Activated CD8-positive, alpha-beta T cell treated with anti-CD3 and anti-CD28 coated beads, Interleukin-2, amount 10 ng/mL, durations not matched to agents 7 days and 5 days (primary cell): ENCODE data around the gene MNX1. TPM values are rescaled to one million over a fixed set of nuclear protein-coding genes. Genes with fewer than 3 reads are reported as not detected.
A peak's percentile ranks its signal among the peaks of the same experiment; 100 is the strongest.

ENCODE experiments used
- ATAC-seq: fragments of 150-1000 bp; cut with Tn5 transposase; one replicate; pipeline ENCODE4 v1.10.0; 2021; ENCODE audit warnings: moderate library complexity
- CTCF ChIA-PET: fragments of 350-600 bp; sonication (Branson Sonifier 250); formaldehyde crosslinking; loops from one replicate; lab custom pipeline; 2021; ENCODE audit warnings: antibody characterized with exemption; lab: Charles Lee
- POLR2A ChIA-PET: fragments of 350-600 bp; sonication (Branson Sonifier 250); formaldehyde crosslinking; loops from one replicate; lab custom pipeline; 2021; ENCODE audit warnings: antibody characterized with exemption; lab: Charles Lee
- DNase-seq: peaks from one replicate; pipeline ENCODE4 v3.0.0-alpha.2; 2020
- H3K27ac Mint-ChIP-seq: one replicate; pipeline ENCODE4 v1.8.0; 2021; ENCODE audit warnings: mild to moderate bottlenecking, mixed read lengths
- H3K27me3 Mint-ChIP-seq: one replicate; pipeline ENCODE4 v1.8.0; 2021; ENCODE audit warnings: low read depth, mixed read lengths
- H3K36me3 Mint-ChIP-seq: one replicate; pipeline ENCODE4 v1.8.0; 2021; ENCODE audit warnings: low read depth, mixed read lengths
- H3K4me1 Mint-ChIP-seq: one replicate; pipeline ENCODE4 v1.8.0; 2021; ENCODE audit warnings: low read depth, mixed read lengths
- H3K4me3 Mint-ChIP-seq: one replicate; pipeline ENCODE4 v1.8.0; 2021; ENCODE audit warnings: mild to moderate bottlenecking, mixed read lengths
- H3K9me3 Mint-ChIP-seq: one replicate; pipeline ENCODE4 v1.8.0; 2022; ENCODE audit warnings: mixed read lengths; ENCODE audit not compliant: insufficient read depth
- total RNA-seq, 2 experiments: library from RNA; stranded (reverse); gene quantifications; one replicate each; pipeline ENCODE4 v1.2.3, GENCODE V29; 2021

MNX1 gene
- total RNA-seq, 2 experiments from 2014 or later, result not detected

GRCh38 chr7:157028199-157028903 is 17.9 kb upstream of the MNX1 start:
- DNase-seq, result no peak
- no peaks in the 10 kb centered on the region for H3K36me3 Mint-ChIP-seq
- H3K4me3 Mint-ChIP-seq, result no peak overlapping the region
- ChIA-PET CTCF (no interaction called here), POLR2A (no interaction called here)
- ATAC-seq, result no peak
- peaks cover 58% of the 10 kb centered on the region for H3K27me3 Mint-ChIP-seq
- no peak overlapping the region for H3K27ac Mint-ChIP-seq
- H3K4me1 Mint-ChIP-seq, result no peaks in the 10 kb centered on the region
- no peaks in the 10 kb centered on the region for H3K9me3 Mint-ChIP-seq

GRCh38 chr7:157027568-157028198 is 17.2 kb upstream of the MNX1 start:
- CTCF ChIA-PET, result no interaction called here
- no peaks in the 10 kb centered on the region for H3K36me3 Mint-ChIP-seq
- H3K4me1 Mint-ChIP-seq, result no peaks in the 10 kb centered on the region
- H3K9me3 Mint-ChIP-seq, result no peaks in the 10 kb centered on the region
- DNase-seq (no peak), ATAC-seq (no peak)
- H3K27ac Mint-ChIP-seq, result no peak overlapping the region
- H3K4me3 Mint-ChIP-seq, result no peak overlapping the region
- POLR2A ChIA-PET, result no interaction called here
- peaks cover 65% of the 10 kb centered on the region for H3K27me3 Mint-ChIP-seq

GRCh38 chr7:157024716-157025115 is 14.3 kb upstream of the MNX1 start:
- no peak overlapping the region for H3K4me3 Mint-ChIP-seq
- ATAC-seq, result no peak

GRCh38 chr7:157023589-157023905 is 13.1 kb upstream of the MNX1 start:
- CTCF ChIA-PET, result no interaction called here
- DNase-seq (no peak), ATAC-seq (no peak)
- POLR2A ChIA-PET, result no interaction called here
- no peaks in the 10 kb centered on the region for H3K9me3 Mint-ChIP-seq
- H3K27ac Mint-ChIP-seq, result no peak overlapping the region
- no peaks in the 10 kb centered on the region for H3K36me3 Mint-ChIP-seq
- H3K4me1 Mint-ChIP-seq, result peaks cover 5% of the 10 kb centered on the region
- H3K27me3 Mint-ChIP-seq, result peaks cover 77% of the 10 kb centered on the region
- no peak overlapping the region for H3K4me3 Mint-ChIP-seq

More at GRCh38 chr7:157024716-157025115, 14.3 kb upstream of the MNX1 start:
- peaks cover 73% of the 10 kb centered on the region for H3K27me3 Mint-ChIP-seq
- no peaks in the 10 kb centered on the region for H3K4me1 Mint-ChIP-seq
- CTCF ChIA-PET, result no interaction called here
- POLR2A ChIA-PET, result no interaction called here
- no peak overlapping the region for H3K27ac Mint-ChIP-seq
- DNase-seq, result no peak
- no peaks in the 10 kb centered on the region for H3K36me3 Mint-ChIP-seq
- no peaks in the 10 kb centered on the region for H3K9me3 Mint-ChIP-seq

- DNase-seq (no peak), ATAC-seq (no peak)
- CTCF ChIA-PET, result no interaction called here
- POLR2A ChIA-PET, result no interaction called here
- H3K9me3 Mint-ChIP-seq, result no peaks in the 10 kb centered on the region
- H3K4me1 Mint-ChIP-seq, result peaks cover 7% of the 10 kb centered on the region
- no peaks in the 10 kb centered on the region for H3K36me3 Mint-ChIP-seq
- H3K27ac Mint-ChIP-seq, result no peak overlapping the region
- H3K27me3 Mint-ChIP-seq, result peaks cover 77% of the 10 kb centered on the region
- H3K4me3 Mint-ChIP-seq, result no peak overlapping the region
These were observed 12.5 kb upstream of the MNX1 start for GRCh38 chr7:157022681-157023588.

GRCh38 chr7:157021871-157022680 is 11.6 kb upstream of the MNX1 start:
- Mint-ChIP-seq H3K4me1 (peaks cover 7% of the 10 kb centered on the region), H3K9me3 (no peaks in the 10 kb centered on the region), H3K27me3 (peaks cover 78% of the 10 kb centered on the region), H3K36me3 (no peaks in the 10 kb centered on the region), H3K27ac (no peak overlapping the region), H3K4me3 (no peak overlapping the region)
- no peak for DNase-seq
- POLR2A ChIA-PET, result no interaction called here
- no peak for ATAC-seq
- CTCF ChIA-PET, result no interaction called here

GRCh38 chr7:157021071-157021870 is 10.8 kb upstream of the MNX1 start:
- ATAC-seq (peak; percentile 34), DNase-seq (no peak)
- POLR2A ChIA-PET, result no interaction called here
- H3K27me3 Mint-ChIP-seq, result peaks cover 77% of the 10 kb centered on the region
- CTCF ChIA-PET, result no interaction called here
- H3K27ac Mint-ChIP-seq, result no peak overlapping the region
- no peak overlapping the region for H3K4me3 Mint-ChIP-seq
- H3K36me3 Mint-ChIP-seq, result no peaks in the 10 kb centered on the region
- H3K4me1 Mint-ChIP-seq, result peaks cover 13% of the 10 kb centered on the region
- no peaks in the 10 kb centered on the region for H3K9me3 Mint-ChIP-seq

GRCh38 chr7:157020514-157021070 is 10.1 kb upstream of the MNX1 start:
- Mint-ChIP-seq H3K4me3 (no peak overlapping the region), H3K9me3 (no peaks in the 10 kb centered on the region), H3K4me1 (peaks cover 19% of the 10 kb centered on the region), H3K27ac (no peak overlapping the region), H3K27me3 (peaks cover 76% of the 10 kb centered on the region), H3K36me3 (no peaks in the 10 kb centered on the region)
- ATAC-seq, result no peak
- ChIA-PET POLR2A (no interaction called here), CTCF (no interaction called here)
- DNase-seq, result no peak

- ATAC-seq (no peak), DNase-seq (no peak)
- Mint-ChIP-seq H3K9me3 (no peaks in the 10 kb centered on the region), H3K27ac (no peak overlapping the region), H3K4me1 (peaks cover 19% of the 10 kb centered on the region), H3K4me3 (no peak overlapping the region), H3K27me3 (peaks cover 72% of the 10 kb centered on the region), H3K36me3 (no peaks in the 10 kb centered on the region)
- POLR2A ChIA-PET, result no interaction called here
- CTCF ChIA-PET, result interaction anchor here (0.9 to 1.0 kb wide), 2 partner anchors 15 to 17 kb away, joined by 3 read pairs; no protein-coding TSS in a partner anchor
These were observed 9.4 kb upstream of the MNX1 start for GRCh38 chr7:157019718-157020451.

GRCh38 chr7:157018997-157019608 is 8.6 kb upstream of the MNX1 start:
- ATAC-seq (no peak), DNase-seq (no peak)
- H3K27me3 Mint-ChIP-seq, result peaks cover 71% of the 10 kb centered on the region
- no peaks in the 10 kb centered on the region for H3K36me3 Mint-ChIP-seq
- peaks cover 23% of the 10 kb centered on the region for H3K4me1 Mint-ChIP-seq
- ChIA-PET POLR2A (no interaction called here), CTCF (interaction anchor here (0.9 to 1.0 kb wide), 2 partner anchors 15 to 17 kb away, joined by 3 read pairs; no protein-coding TSS in a partner anchor)
- peak overlapping the region; percentile 36 for H3K4me3 Mint-ChIP-seq
- no peaks in the 10 kb centered on the region for H3K9me3 Mint-ChIP-seq
- H3K27ac Mint-ChIP-seq, result no peak overlapping the region
